ENCODE measurements around the gene ZNF609. TPM values are rescaled to one million over a fixed set of nuclear protein-coding genes. Genes with fewer than 3 reads are reported as not detected.
A peak's percentile ranks its signal among the peaks of the same experiment; 100 is the strongest.

Gene ZNF609
- total RNA-seq, 2 donors from 2014 or later: 52.3 to 54.8 TPM

DNA sequence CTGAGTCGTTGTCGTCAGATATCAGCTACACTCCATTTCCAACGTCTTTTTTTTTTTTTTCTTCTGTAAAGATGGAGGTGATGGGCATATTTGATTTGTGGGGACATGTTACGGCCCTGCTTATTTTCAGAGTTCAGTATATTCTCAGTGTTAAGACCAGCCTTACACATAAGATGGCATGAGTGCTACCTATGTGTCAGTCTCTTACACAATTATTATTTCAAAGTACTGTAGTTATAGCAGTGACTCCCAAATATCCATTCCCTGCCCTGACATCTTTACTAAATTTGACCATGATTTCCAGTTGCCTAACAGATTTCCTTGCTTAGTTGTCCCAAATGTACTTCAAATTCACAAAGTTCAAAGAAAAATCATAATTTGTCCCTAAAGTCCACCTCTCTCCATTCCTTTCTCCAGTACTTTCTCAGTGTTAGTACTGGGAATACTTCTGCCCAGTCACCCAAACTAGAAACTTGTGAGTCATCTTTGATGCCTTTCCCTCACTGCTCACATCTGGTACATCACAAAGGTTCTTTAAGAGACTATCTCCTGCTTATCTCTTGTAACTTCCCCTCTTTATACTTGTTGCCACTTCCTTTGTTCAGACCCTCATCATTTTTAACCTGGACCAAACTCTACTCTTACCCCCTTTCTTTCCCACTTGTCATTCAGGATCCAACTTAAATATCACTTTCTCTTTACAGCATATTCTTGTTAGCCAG is 67.0 kb downstream of the ZNF609 start:
- TF ChIP-seq, protein P1, sequence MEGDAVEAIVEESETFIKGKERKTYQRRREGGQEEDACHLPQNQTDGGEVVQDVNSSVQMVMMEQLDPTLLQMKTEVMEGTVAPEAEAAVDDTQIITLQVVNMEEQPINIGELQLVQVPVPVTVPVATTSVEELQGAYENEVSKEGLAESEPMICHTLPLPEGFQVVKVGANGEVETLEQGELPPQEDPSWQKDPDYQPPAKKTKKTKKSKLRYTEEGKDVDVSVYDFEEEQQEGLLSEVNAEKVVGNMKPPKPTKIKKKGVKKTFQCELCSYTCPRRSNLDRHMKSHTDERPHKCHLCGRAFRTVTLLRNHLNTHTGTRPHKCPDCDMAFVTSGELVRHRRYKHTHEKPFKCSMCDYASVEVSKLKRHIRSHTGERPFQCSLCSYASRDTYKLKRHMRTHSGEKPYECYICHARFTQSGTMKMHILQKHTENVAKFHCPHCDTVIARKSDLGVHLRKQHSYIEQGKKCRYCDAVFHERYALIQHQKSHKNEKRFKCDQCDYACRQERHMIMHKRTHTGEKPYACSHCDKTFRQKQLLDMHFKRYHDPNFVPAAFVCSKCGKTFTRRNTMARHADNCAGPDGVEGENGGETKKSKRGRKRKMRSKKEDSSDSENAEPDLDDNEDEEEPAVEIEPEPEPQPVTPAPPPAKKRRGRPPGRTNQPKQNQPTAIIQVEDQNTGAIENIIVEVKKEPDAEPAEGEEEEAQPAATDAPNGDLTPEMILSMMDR (conservative IDR thresholded peaks at IDR 0.05): no peak
- H3K27ac Mint-ChIP-seq: peak overlapping the region; percentile 7
- H3K4me1 Mint-ChIP-seq: peaks cover 39% of the 10 kb centered on the region
- peaks cover 17% of the 10 kb centered on the region for H3K36me3 Mint-ChIP-seq (ENCODE audit: low read depth)
- no peak overlapping the region for H3K9ac ChIP-seq (ENCODE audit: extremely low read depth, low read length, poor library complexity, severe bottlenecking)
- no peaks in the 10 kb centered on the region for H3K27me3 ChIP-seq (ENCODE audit: control insufficient read depth, insufficient read depth, low read length, poor library complexity, severe bottlenecking)
- no peaks in the 10 kb centered on the region for H3K27me3 Mint-ChIP-seq (ENCODE audit: insufficient read depth)
- peaks cover 12% of the 10 kb centered on the region for H3K36me3 ChIP-seq (ENCODE audit: control insufficient read depth, insufficient read depth, low read length)
- no peaks in the 10 kb centered on the region for H3K9me3 Mint-ChIP-seq
- WGBS, 2 experiments (ENCODE audit: insufficient coverage in 1 of 2, insufficient read length in 1 of 2): 97 to 100% methylated on average over 1 to 3 of the region's 4 CpGs
- no peak overlapping the region for H3K27ac ChIP-seq (ENCODE audit: low read depth, low read length)
- H3K4me3 ChIP-seq (ENCODE audit: low read length): no peak overlapping the region
- no peaks in the 10 kb centered on the region for H3K9me3 ChIP-seq (ENCODE audit: control insufficient read depth, low read length)
- no peak for DNase-seq
- H3K4me1 ChIP-seq (ENCODE audit: control insufficient read depth, insufficient read depth, low read length): peaks cover 1% of the 10 kb centered on the region
- H3K4me3 Mint-ChIP-seq: no peak overlapping the region

DNA sequence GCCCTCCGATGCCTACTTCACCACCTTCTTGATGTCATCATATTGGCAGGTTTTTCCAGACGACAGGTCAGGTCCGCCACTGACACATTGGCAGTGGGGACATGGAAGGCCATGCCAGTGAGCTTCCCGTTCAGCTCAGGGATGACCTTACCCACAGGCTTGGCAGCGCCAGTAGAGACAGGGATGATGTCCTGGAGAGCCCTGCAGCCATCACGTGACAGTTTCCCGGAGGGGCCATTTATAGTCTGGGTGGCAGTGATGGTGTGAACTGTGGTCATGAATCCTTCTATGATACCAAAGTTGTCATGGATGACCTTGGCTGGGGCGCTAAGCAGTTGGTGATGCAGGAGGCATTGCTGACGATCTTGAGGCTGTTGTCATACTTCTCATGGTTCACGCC is 68.5 kb downstream of the ZNF609 start:
- H3K27ac Mint-ChIP-seq: no peak overlapping the region
- Histone ChIP-seq H3K9me3 (ENCODE audit: control insufficient read depth, low read length) (no peaks in the 10 kb centered on the region), H3K4me1 (ENCODE audit: control insufficient read depth, insufficient read depth, low read length) (no peaks in the 10 kb centered on the region), H3K9ac (ENCODE audit: extremely low read depth, low read length, poor library complexity, severe bottlenecking) (no peak overlapping the region), H3K36me3 (ENCODE audit: control insufficient read depth, insufficient read depth, low read length) (peaks cover 19% of the 10 kb centered on the region), H3K27ac (ENCODE audit: low read depth, low read length) (no peak overlapping the region), H3K4me3 (ENCODE audit: low read length) (no peak overlapping the region), H3K27me3 (ENCODE audit: control insufficient read depth, insufficient read depth, low read length, poor library complexity, severe bottlenecking) (no peaks in the 10 kb centered on the region)
- peaks cover 20% of the 10 kb centered on the region for H3K36me3 Mint-ChIP-seq (ENCODE audit: low read depth)
- no peaks in the 10 kb centered on the region for H3K9me3 Mint-ChIP-seq
- H3K27me3 Mint-ChIP-seq (ENCODE audit: insufficient read depth): no peaks in the 10 kb centered on the region
- 93 to 97% methylated on average over 3 to 10 of the region's 10 CpGs for WGBS, 2 experiments (ENCODE audit: insufficient coverage in 1 of 2, insufficient read length in 1 of 2)
- H3K4me1 Mint-ChIP-seq: peaks cover 38% of the 10 kb centered on the region
- TF ChIP-seq, protein P1 (conservative IDR thresholded peaks at IDR 0.05): no peak
- no peak overlapping the region for H3K4me3 Mint-ChIP-seq
- no peak for DNase-seq

DNA sequence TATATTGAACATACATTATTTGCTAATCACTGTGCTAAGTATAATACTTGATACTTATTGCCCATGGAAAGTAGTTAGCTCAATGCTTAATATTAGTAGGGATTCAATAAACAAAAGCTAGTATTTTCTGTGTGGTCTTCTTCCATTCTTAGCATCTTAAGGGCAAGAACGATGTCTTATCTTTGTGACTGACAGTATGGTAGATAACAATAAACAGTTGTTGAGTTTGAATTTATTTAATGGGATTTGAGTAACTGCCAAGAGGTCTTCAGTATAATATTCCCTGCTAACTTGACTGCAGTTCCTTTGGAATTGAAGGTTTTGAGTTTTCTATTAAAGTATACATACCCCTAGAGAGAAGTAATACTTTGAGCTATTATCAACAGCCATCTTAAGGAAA is 70.1 kb downstream of the ZNF609 start:
- TF ChIP-seq, protein P1 (conservative IDR thresholded peaks at IDR 0.05): no peak
- no peaks in the 10 kb centered on the region for H3K27me3 ChIP-seq (ENCODE audit: control insufficient read depth, insufficient read depth, low read length, poor library complexity, severe bottlenecking)
- DNase-seq: no peak
- no peaks in the 10 kb centered on the region for H3K9me3 Mint-ChIP-seq
- H3K9ac ChIP-seq (ENCODE audit: extremely low read depth, low read length, poor library complexity, severe bottlenecking): no peak overlapping the region
- H3K27ac ChIP-seq (ENCODE audit: low read depth, low read length): no peak overlapping the region
- no peaks in the 10 kb centered on the region for H3K27me3 Mint-ChIP-seq (ENCODE audit: insufficient read depth)
- peaks cover 35% of the 10 kb centered on the region for H3K4me1 Mint-ChIP-seq
- WGBS, 2 experiments (ENCODE audit: insufficient coverage in 1 of 2, insufficient read length in 1 of 2): 48 to 100% methylated on average over 1 of the region's 1 CpG
- no peak overlapping the region for H3K4me3 ChIP-seq (ENCODE audit: low read length)
- H3K36me3 ChIP-seq (ENCODE audit: control insufficient read depth, insufficient read depth, low read length): peaks cover 19% of the 10 kb centered on the region
- H3K4me3 Mint-ChIP-seq: no peak overlapping the region
- no peak overlapping the region for H3K27ac Mint-ChIP-seq
- no peaks in the 10 kb centered on the region for H3K4me1 ChIP-seq (ENCODE audit: control insufficient read depth, insufficient read depth, low read length)
- H3K36me3 Mint-ChIP-seq (ENCODE audit: low read depth): peaks cover 18% of the 10 kb centered on the region
- no peaks in the 10 kb centered on the region for H3K9me3 ChIP-seq (ENCODE audit: control insufficient read depth, low read length)
